Sigmoid colon (tissue), 7 donors: Measurements from ENCODE around the gene NLGN1. TPM values are rescaled to one million over a fixed set of nuclear protein-coding genes. Genes with fewer than 3 reads are reported as not detected.

Source experiments
- DNase-seq: peaks from one replicate; pipeline ENCODE4 v3.0.0-alpha.2; 2019
- H3K27ac ChIP-seq, 4 donors: fragments of 200-600 bp; sonication (generic); one replicate each; pipeline ENCODE4 v1.5.1; 2016 to 2019; ENCODE audit warnings: mild to moderate bottlenecking in 1 of 4
- H3K27me3 ChIP-seq, 3 donors: fragments of 200-600 bp; sonication (generic); one replicate each; pipeline ENCODE4 v1.5.1; 2019; ENCODE audit warnings: mild to moderate bottlenecking in 1 of 3
- H3K36me3 ChIP-seq, 4 donors: fragments of 200-600 bp; sonication (generic); one replicate each; pipeline ENCODE4 v1.5.1; 2016 to 2019
- H3K4me1 ChIP-seq, 4 donors: fragments of 200-600 bp; sonication (generic); one replicate each; pipeline ENCODE4 v1.5.1; 2017 to 2019
- H3K4me3 ChIP-seq, 4 donors: fragments of 200-600 bp; sonication (generic); one replicate each; pipeline ENCODE4 v1.5.1; 2017 to 2019; ENCODE audit warnings: mild to moderate bottlenecking in 2 of 4, moderate library complexity in 1 of 4
- H3K9me3 ChIP-seq, 4 donors: fragments of 200-600 bp in 3 of 4; sonication (generic) in 3 of 4; one replicate each; pipeline versions ENCODE4 v1.5.1 to v1.6.1; 2013 to 2019
- CTCF ChIP-seq, 4 experiments: fragments of 450-650 bp in 3 of 4; fragments of 200-600 bp in 1 of 4; IDR thresholded peaks; one replicate each; pipeline ENCODE4 v1.5.1; 2016 to 2019; ENCODE audit warnings: antibody characterized with exemption in 4 of 4, mild to moderate bottlenecking in 3 of 4, moderate library complexity in 2 of 4
- EP300 ChIP-seq, 4 donors: sonication (generic); formaldehyde crosslinking; IDR thresholded peaks; one replicate each; pipeline ENCODE4 v1.6.1; 2017; ENCODE audit warnings: antibody characterized with exemption in 4 of 4
- POLR2A ChIP-seq, 2 donors: fragments of 450-650 bp; IDR thresholded peaks; one replicate each; pipeline ENCODE4 v1.6.1; 2016; ENCODE audit warnings: antibody characterized with exemption in 2 of 2, mild to moderate bottlenecking in 2 of 2, moderate library complexity in 2 of 2
- POLR2AphosphoS5 ChIP-seq, 4 donors: sonication (generic); formaldehyde crosslinking; IDR thresholded peaks; one replicate each; pipeline ENCODE4 v1.6.1; 2017; ENCODE audit warnings: antibody characterized with exemption in 4 of 4
- WGBS, 2 donors: extraction: QIAGEN DNeasy Blood & Tissue Kit; methylation state at CpG; one replicate each; pipeline ENCODE4 v1.1.7; 2013; 5-methylcytosine and 5-hydroxymethylcytosine counted together
- intact Hi-C: fragments of 100-400 bp; cut with DNase I; formaldehyde crosslinking; loops from one replicate; pipeline ENCODE4 v1.15.1; 2023
- polyA plus RNA-seq, 3 donors: library from polyadenylated mRNA; stranded (reverse); fragments of 200-250 nt; gene quantifications; one replicate each; pipeline ENCODE4 v1.2.3, GENCODE V29; 2013
- total RNA-seq, 4 donors: library from RNA; depleted of rRNA; stranded (reverse); fragments of >200 nt; gene quantifications; one replicate each; pipeline ENCODE4 v1.1.0, GENCODE V29; 2016
- donor health status: healthy with polysubstance abuse.
- donor health status: Bipolar disorder and iron deficiency.
- donor health status: healthy.

Gene NLGN1
- total and polyA plus RNA-seq, 7 donors, result under 0.01 to 33.5 (median 28.3) TPM; not detected in 1

- Histone ChIP-seq H3K27me3 (no peaks in the 10 kb centered on the region), H3K4me1 (no peaks in the 10 kb centered on the region), H3K27ac (no peak overlapping the region), H3K9me3 (no peaks in the 10 kb centered on the region), H3K36me3 (no peaks in the 10 kb centered on the region), H3K4me3 (no peak overlapping the region)
- TF ChIP-seq POLR2AphosphoS5 (IDR thresholded peaks at IDR 0.05), result no peak
- TF ChIP-seq POLR2A (IDR thresholded peaks at IDR 0.05), result no peak
- no peak for TF ChIP-seq EP300 (IDR thresholded peaks at IDR 0.05)
- TF ChIP-seq CTCF (IDR thresholded peaks at IDR 0.05), result no peak
- 87 to 90% methylated on average over 1 of the region's 1 CpG for WGBS, 2 donors
- DNase-seq, result no peak
- intact Hi-C loops, result no loop called here
Observed at GRCh38 chr3:173976281-173976680, 578.7 kb downstream of the NLGN1 start.

GRCh38 chr3:173977747-173978146 is 580.2 kb downstream of the NLGN1 start:
- DNase-seq, result no peak
- H3K4me3 ChIP-seq, result no peak overlapping the region
- no peaks in the 10 kb centered on the region for H3K36me3 ChIP-seq
- H3K9me3 ChIP-seq, result no peaks in the 10 kb centered on the region
- no peaks in the 10 kb centered on the region for H3K4me1 ChIP-seq
- no peak for TF ChIP-seq POLR2AphosphoS5 (IDR thresholded peaks at IDR 0.05)
- no peak for TF ChIP-seq POLR2A (IDR thresholded peaks at IDR 0.05)
- TF ChIP-seq CTCF (IDR thresholded peaks at IDR 0.05), result no peak
- TF ChIP-seq EP300 (IDR thresholded peaks at IDR 0.05), result no peak
- intact Hi-C loops, result no loop called here
- no peaks in the 10 kb centered on the region for H3K27me3 ChIP-seq
- H3K27ac ChIP-seq, result no peak overlapping the region
- 39 to 64% methylated on average over 2 of the region's 2 CpGs for WGBS, 2 donors

GRCh38 chr3:173983343-173983742 is 585.8 kb downstream of the NLGN1 start:
- Histone ChIP-seq H3K36me3 (no peaks in the 10 kb centered on the region), H3K4me3 (no peak overlapping the region), H3K27me3 (no peaks in the 10 kb centered on the region), H3K9me3 (no peaks in the 10 kb centered on the region), H3K27ac (no peak overlapping the region), H3K4me1 (no peaks in the 10 kb centered on the region)
- WGBS, 2 donors, result 53 to 68% methylated on average over 2 of the region's 2 CpGs
- intact Hi-C loops, result no loop called here
- DNase-seq, result no peak
- TF ChIP-seq POLR2AphosphoS5 (IDR thresholded peaks at IDR 0.05) (no peak), CTCF (IDR thresholded peaks at IDR 0.05) (no peak), EP300 (IDR thresholded peaks at IDR 0.05) (no peak), POLR2A (IDR thresholded peaks at IDR 0.05) (no peak)

- Histone ChIP-seq H3K27ac (no peak overlapping the region), H3K9me3 (no peaks in the 10 kb centered on the region), H3K4me3 (no peak overlapping the region), H3K27me3 (no peaks in the 10 kb centered on the region), H3K36me3 (no peaks in the 10 kb centered on the region), H3K4me1 (no peaks in the 10 kb centered on the region)
- TF ChIP-seq POLR2A (IDR thresholded peaks at IDR 0.05), result no peak
- TF ChIP-seq EP300 (IDR thresholded peaks at IDR 0.05), result no peak
- no peak for TF ChIP-seq CTCF (IDR thresholded peaks at IDR 0.05)
- TF ChIP-seq POLR2AphosphoS5 (IDR thresholded peaks at IDR 0.05), result no peak
- intact Hi-C loops, result no loop called here
- no peak for DNase-seq
Observed at GRCh38 chr3:173986861-173987410, 589.4 kb downstream of the NLGN1 start.

GRCh38 chr3:173988909-173989308 is 591.4 kb downstream of the NLGN1 start:
- H3K27ac ChIP-seq, result no peak overlapping the region
- no peaks in the 10 kb centered on the region for H3K36me3 ChIP-seq
- no peak for DNase-seq
- H3K27me3 ChIP-seq, result no peaks in the 10 kb centered on the region
- TF ChIP-seq POLR2A (IDR thresholded peaks at IDR 0.05) (no peak), POLR2AphosphoS5 (IDR thresholded peaks at IDR 0.05) (no peak), EP300 (IDR thresholded peaks at IDR 0.05) (no peak), CTCF (IDR thresholded peaks at IDR 0.05) (no peak)
- no peaks in the 10 kb centered on the region for H3K4me1 ChIP-seq
- no peak overlapping the region for H3K4me3 ChIP-seq
- intact Hi-C loops, result no loop called here
- H3K9me3 ChIP-seq, result no peaks in the 10 kb centered on the region
- 23 to 74% methylated on average over 1 of the region's 1 CpG for WGBS, 2 donors
